CD4-positive, alpha-beta T cell treated with Interleukin-6 for 4 hours (primary cell): Measurements from ENCODE around the gene PUM1.

Experiments
- DNase-seq: peaks from one replicate; pipeline ENCODE4 v3.0.0-alpha.2; 2020; ENCODE audit warnings: mixed read lengths

PUM1 gene

GRCh38 chr1:30904962-30905335 lies 160.6 kb downstream of the PUM1 start:
- no peak for DNase-seq

- no peak for DNase-seq
These were observed 161.1 kb downstream of the PUM1 start for GRCh38 chr1:30904191-30904961.

- no peak for DNase-seq
These were observed 162.0 kb downstream of the PUM1 start for GRCh38 chr1:30903343-30904034.

- no peak for DNase-seq
These were observed 162.8 kb downstream of the PUM1 start for GRCh38 chr1:30902593-30903290.

GRCh38 chr1:30901798-30902581 lies 163.5 kb downstream of the PUM1 start:
- DNase-seq, result no peak

GRCh38 chr1:30900931-30901560 lies 164.5 kb downstream of the PUM1 start:
- no peak for DNase-seq

- no peak for DNase-seq
These were observed 165.0 kb downstream of the PUM1 start for GRCh38 chr1:30900486-30900885.

GRCh38 chr1:30899577-30900389 lies 165.7 kb downstream of the PUM1 start:
- no peak for DNase-seq

- no peak for DNase-seq
These were observed 167.3 kb downstream of the PUM1 start for GRCh38 chr1:30898031-30898815.

GRCh38 chr1:30896905-30897304 lies 168.6 kb downstream of the PUM1 start:
- DNase-seq, result no peak

GRCh38 chr1:30895944-30896660 lies 169.4 kb downstream of the PUM1 start:
- no peak for DNase-seq

GRCh38 chr1:30895382-30895943 lies 170.1 kb downstream of the PUM1 start:
- no peak for DNase-seq

- no peak for DNase-seq
These were observed 171.0 kb downstream of the PUM1 start for GRCh38 chr1:30894508-30894973.

GRCh38 chr1:30893776-30894507 lies 171.6 kb downstream of the PUM1 start:
- DNase-seq, result no peak

GRCh38 chr1:30892671-30893073 lies 172.8 kb downstream of the PUM1 start:
- DNase-seq, result no peak

- no peak for DNase-seq
These were observed 174.3 kb downstream of the PUM1 start for GRCh38 chr1:30891227-30891552.

GRCh38 chr1:30890502-30891226 lies 174.9 kb downstream of the PUM1 start:
- no peak for DNase-seq

GRCh38 chr1:30889511-30889910 lies 176.0 kb downstream of the PUM1 start:
- no peak for DNase-seq
